OCI-LY7 (cell line): Measurements from ENCODE around the gene RHOU. TPM values are rescaled to one million over a fixed set of nuclear protein-coding genes. Genes with fewer than 3 reads are reported as not detected.

Experiments
- BruUV-seq: library from RNA; stranded (reverse); fragments of 400-500 nt; replicated peaks from 2 replicates; lab custom pipeline; 2021; lab: Mats Ljungman, UMichigan
- CTCF ChIA-PET: fragments of 300-600 bp; sonication (Branson Sonifier 250); formaldehyde crosslinking; loops from one replicate; lab custom pipeline; 2022; ENCODE audit warnings: antibody characterized with exemption; ENCODE audit not compliant: unreplicated experiment; lab: Charles Lee
- POLR2A ChIA-PET: fragments of 300-600 bp; sonication (Branson Sonifier 250); formaldehyde crosslinking; loops from one replicate; lab custom pipeline; 2022; ENCODE audit warnings: antibody characterized with exemption; lab: Charles Lee
- DNase-seq: peaks from one replicate; pipeline ENCODE4 v3.0.0-alpha.2; 2015; ENCODE audit warnings: low spot score
- H2AFZ ChIP-seq: fragments of 200-600 bp; sonication (generic), shearing (Covaris generic); 2 replicates; pipeline ENCODE4 v1.6.1; 2014; ENCODE audit warnings: mild to moderate bottlenecking, antibody characterized with exemption, low read length, moderate library complexity
- H3K27ac ChIP-seq: fragments of 200-600 bp; sonication (generic); 2 replicates; pipeline ENCODE4 v1.5.1; 2014; ENCODE audit warnings: mixed run types, low read depth, mild to moderate bottlenecking, moderate library complexity, low read length, inconsistent platforms; ENCODE audit not compliant: poor library complexity, severe bottlenecking
- H3K36me3 ChIP-seq: fragments of 200-600 bp; sonication (generic); 2 replicates; pipeline ENCODE4 v1.6.1; 2014; ENCODE audit warnings: mild to moderate bottlenecking, antibody characterized with exemption, low read length, moderate library complexity, mixed read lengths; ENCODE audit not compliant: insufficient read depth
- H3K4me1 ChIP-seq: fragments of 200-600 bp; sonication (generic); 2 replicates; pipeline ENCODE4 v1.5.1; 2014; ENCODE audit warnings: mild to moderate bottlenecking, low read length; ENCODE audit not compliant: insufficient read depth, poor library complexity, severe bottlenecking
- H3K4me2 ChIP-seq: fragments of 200-600 bp; sonication (generic); 2 replicates; pipeline ENCODE4 v1.6.1; 2014; ENCODE audit warnings: mild to moderate bottlenecking, low read length
- H3K4me3 ChIP-seq: fragments of 200-600 bp; sonication (generic); 2 replicates; pipeline ENCODE4 v1.5.1; 2014; ENCODE audit warnings: mild to moderate bottlenecking, low read depth, low read length; ENCODE audit not compliant: poor library complexity, severe bottlenecking
- H3K79me2 ChIP-seq: fragments of 200-600 bp; sonication (generic); 2 replicates; pipeline ENCODE4 v1.6.1; 2016; ENCODE audit warnings: low read depth, mild to moderate bottlenecking, low read length, moderate library complexity, mixed read lengths; ENCODE audit not compliant: insufficient read depth
- H3K9me2 ChIP-seq: fragments of 200-600 bp; sonication (generic); 2 replicates; pipeline ENCODE4 v1.6.1; 2016; ENCODE audit warnings: mild to moderate bottlenecking, low read length, mixed read lengths; ENCODE audit not compliant: insufficient read depth
- H3K9me3 ChIP-seq: fragments of 200-600 bp; sonication (generic); 2 replicates; pipeline ENCODE4 v1.6.1; 2014; ENCODE audit warnings: mild to moderate bottlenecking, mixed run types, low read length, mixed read lengths
- H4K20me1 ChIP-seq: fragments of 200-600 bp; sonication (generic); 2 replicates; pipeline ENCODE4 v1.6.1; 2014; ENCODE audit warnings: mild to moderate bottlenecking, antibody characterized with exemption, low read length, moderate library complexity, mixed read lengths; ENCODE audit not compliant: insufficient read depth
- CTCF ChIP-seq: fragments of 200-600 bp; sonication (generic); conservative IDR thresholded peaks from 2 replicates; pipeline ENCODE4 v1.5.1; 2014; ENCODE audit warnings: mild to moderate bottlenecking, antibody characterized with exemption, low read length, moderate library complexity, mixed read lengths
- EZH2phosphoT487 ChIP-seq: fragments of 200-600 bp; sonication (generic); IDR thresholded peaks from 2 replicates; pipeline ENCODE4 v1.6.1; 2018; ENCODE audit warnings: low read depth, borderline replicate concordance, mild to moderate bottlenecking, mixed run types, antibody characterized with exemption, low read length, moderate library complexity, mixed read lengths
- intact Hi-C: fragments of 100-400 bp; cut with micrococcal nuclease; formaldehyde crosslinking; loops from one replicate; pipeline ENCODE4 v1.10.0; 2022; ENCODE audit not compliant: unreplicated experiment
- total RNA-seq, 2 experiments: library from RNA; depleted of rRNA in 1 of 2; stranded (reverse); fragments of >200 nt in 1 of 2; shearing (Covaris generic) in 1 of 2; gene quantifications; 2 replicates each; pipeline ENCODE4 v1.2.3, GENCODE V29; 2014 to 2022

RHOU gene
- total RNA-seq, 2 experiments from 2014 or later, result not detected

DNA sequence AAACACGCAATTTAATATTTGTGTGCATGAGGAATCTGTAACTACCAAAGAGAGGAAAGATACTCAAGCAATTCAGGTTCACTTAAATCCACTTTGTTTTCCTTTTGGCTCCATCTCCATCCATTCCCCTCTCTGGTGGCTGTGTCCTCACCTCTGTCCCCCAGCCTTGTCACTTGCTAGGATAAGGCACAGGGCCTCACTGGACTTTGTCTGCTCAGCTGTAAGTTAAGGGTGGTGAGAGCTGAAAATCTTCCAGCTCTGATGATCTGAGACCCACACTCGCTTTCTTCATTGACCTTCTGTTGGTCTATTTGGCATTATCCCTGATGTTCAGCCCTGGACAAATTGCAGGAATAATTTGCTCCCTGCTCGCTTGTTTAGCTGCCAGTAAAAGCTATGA, 56.5 kb downstream of the RHOU start:
- no peak overlapping the region for H3K27ac ChIP-seq
- H3K79me2 ChIP-seq, result no peaks in the 10 kb centered on the region
- H3K9me3 ChIP-seq, result no peaks in the 10 kb centered on the region
- H3K9me2 ChIP-seq, result no peaks in the 10 kb centered on the region
- BruUV-seq, result no TSS peak
- ChIA-PET CTCF (no interaction called here), POLR2A (no interaction called here)
- no peak overlapping the region for H2AFZ ChIP-seq
- TF ChIP-seq EZH2phosphoT487 (no peak), CTCF (no peak)
- no peaks in the 10 kb centered on the region for H3K36me3 ChIP-seq
- H4K20me1 ChIP-seq, result no peaks in the 10 kb centered on the region
- H3K4me2 ChIP-seq, result no peak overlapping the region
- no peak overlapping the region for H3K4me3 ChIP-seq
- H3K4me1 ChIP-seq, result no peaks in the 10 kb centered on the region
- no peak for DNase-seq
- intact Hi-C loops, result no loop called here

- Histone ChIP-seq H2AFZ (no peak overlapping the region), H3K9me3 (no peaks in the 10 kb centered on the region), H3K4me1 (no peaks in the 10 kb centered on the region), H3K9me2 (no peaks in the 10 kb centered on the region), H3K4me3 (no peak overlapping the region), H3K79me2 (no peaks in the 10 kb centered on the region), H3K4me2 (no peak overlapping the region), H3K27ac (no peak overlapping the region), H4K20me1 (no peaks in the 10 kb centered on the region), H3K36me3 (no peaks in the 10 kb centered on the region)
- ChIA-PET POLR2A (no interaction called here), CTCF (no interaction called here)
- no peak for DNase-seq
- intact Hi-C loops, result no loop called here
- TF ChIP-seq EZH2phosphoT487 (no peak), CTCF (no peak)
- BruUV-seq, result no TSS peak
These were observed 57.3 kb downstream of the RHOU start for GRCh38 chr1:228792601-228793000.

- no peaks in the 10 kb centered on the region for H4K20me1 ChIP-seq
- H3K4me1 ChIP-seq, result no peaks in the 10 kb centered on the region
- no peaks in the 10 kb centered on the region for H3K79me2 ChIP-seq
- no TSS peak for BruUV-seq
- ChIA-PET POLR2A (no interaction called here), CTCF (no interaction called here)
- intact Hi-C loops, result no loop called here
- H3K36me3 ChIP-seq, result no peaks in the 10 kb centered on the region
- DNase-seq, result no peak
- H3K9me2 ChIP-seq, result no peaks in the 10 kb centered on the region
- H3K4me3 ChIP-seq, result no peak overlapping the region
- TF ChIP-seq EZH2phosphoT487 (no peak), CTCF (no peak)
- no peak overlapping the region for H3K27ac ChIP-seq
- no peak overlapping the region for H2AFZ ChIP-seq
- no peak overlapping the region for H3K4me2 ChIP-seq
- H3K9me3 ChIP-seq, result no peaks in the 10 kb centered on the region
These were observed 57.8 kb downstream of the RHOU start for GRCh38 chr1:228793032-228793431.
